ENCODE measurements around the gene GABARAP. TPM values are rescaled to one million over a fixed set of nuclear protein-coding genes. Genes with fewer than 3 reads are reported as not detected.

The GABARAP gene
- total and polyA plus RNA-seq, 2 of the 4 experiments (the other 2 are of a cell fraction), result 77.8 to 780 TPM

- peaks cover 9% of the 10 kb centered on the region; the same call in 1 of the 2 replicates for H4K20me1 ChIP-seq (ENCODE audit: insufficient read depth, low read length)
- peaks cover 10% of the 10 kb centered on the region for H3K9me1 ChIP-seq (ENCODE audit: insufficient read depth, low read length)
- no TSS peak for BruUV-seq (replicated peaks)
- H4K91ac ChIP-seq (ENCODE audit: insufficient read depth, low read depth, low read length), result no peak overlapping the region
- no CpG with 5 or more reads among the region's 4 CpGs for WGBS, 2 experiments (ENCODE audit: extremely low coverage in 2 of 2, insufficient read length in 1 of 2)
- DNase-seq (no peak), ATAC-seq (ENCODE audit: low read depth) (no peak)
- POLR2A ChIA-PET (ENCODE audit: unreplicated experiment), result interaction anchor here (0.6 kb wide), 2 partner anchors 10 to 19 kb away, joined by 3 to 6 read pairs; no protein-coding TSS in a partner anchor
- H4K8ac ChIP-seq (ENCODE audit: low read depth in 2 of 2, low read length in 2 of 2), result no peak overlapping the region
- H2BK5ac ChIP-seq (ENCODE audit: low read depth, low read length, poor library complexity, severe bottlenecking), result no peak overlapping the region
- H3K27me3 ChIP-seq (ENCODE audit: control insufficient read depth, insufficient read depth, low read length), result no peaks in the 10 kb centered on the region
- TF ChIP-seq MAZ (IDR thresholded peaks at IDR 0.05; ENCODE audit: borderline replicate concordance, low read depth, low read length), result no peak
- TF ChIP-seq MAFK (IDR thresholded peaks at IDR 0.05; ENCODE audit: low read depth, low read length), result no peak
- no peak for TF ChIP-seq RFX5 (IDR thresholded peaks at IDR 0.05; ENCODE audit: low read depth, low read length)
- no peak for TF ChIP-seq SMC3 (IDR thresholded peaks at IDR 0.05; ENCODE audit: low read depth, low read length)
- TF ChIP-seq CEBPB (IDR thresholded peaks at IDR 0.05; ENCODE audit: low read depth, low read length), result no peak
- H3K4me3 ChIP-seq (ENCODE audit: insufficient read depth, low read depth, low read length), result no peak overlapping the region
- intact Hi-C loops (cut with micrococcal nuclease), result no loop called here
- H2BK20ac ChIP-seq (ENCODE audit: low read depth, low read length), result no peak overlapping the region
- H3K23ac ChIP-seq (ENCODE audit: low read depth, low read length), result peak overlapping the region; percentile 68
- H2AFZ ChIP-seq (replicated peaks; ENCODE audit: low read length, poor library complexity), result no peak overlapping the region
- no peak overlapping the region for H3K14ac ChIP-seq (replicated peaks; ENCODE audit: low read depth, low read length)
- no peak overlapping the region for H3K56ac ChIP-seq (ENCODE audit: extremely low read depth, insufficient read depth, low read length)
- H2AK9ac ChIP-seq (replicated peaks; ENCODE audit: low read depth, low read length, poor library complexity), result no peak overlapping the region
- no peak overlapping the region for H3K18ac ChIP-seq (ENCODE audit: low read depth, low read length)
- in situ Hi-C loops (cut with MboI; ENCODE audit: low sequenced_read_pairs), result loop anchor here (25.0 kb wide), 1 partner anchor 914 kb away; the partner anchor contains the start of genes PER1 and VAMP2
- H2BK120ac ChIP-seq (ENCODE audit: low read depth, low read length), result no peak overlapping the region
- no peaks in the 10 kb centered on the region for H3K9me3 ChIP-seq (ENCODE audit: control insufficient read depth, insufficient read depth, low read length)
- 0 out of 2 replicates have a peak overlapping the region, but pooled peaks have one; percentile 18 for H2AK5ac ChIP-seq (ENCODE audit: low read depth, low read length)
- dilution Hi-C loops (cut with HindIII; ENCODE audit: low sequenced_read_pairs, unreplicated experiment), result no loop called here
- peaks cover 8% of the 10 kb centered on the region for H3K4me1 ChIP-seq (ENCODE audit: control insufficient read depth, insufficient read depth, low read length)
- H3K27ac ChIP-seq (ENCODE audit: insufficient read depth, low read length), result no peak overlapping the region
- H3K4ac ChIP-seq (ENCODE audit: low read depth, low read length), result no peak overlapping the region
- CTCF ChIA-PET, result no interaction called here
- no peak overlapping the region for H2BK15ac ChIP-seq (ENCODE audit: low read depth, low read length)
- peaks cover 5 to 46% of the 10 kb centered on the region in 2 experiments; a peak in 3 of 4 replicates for H3K79me1 ChIP-seq (ENCODE audit: low read depth in 1 of 2, low read length in 2 of 2)
- no peak overlapping the region for H4K5ac ChIP-seq (ENCODE audit: low read depth, low read length)
- H3K4me2 ChIP-seq (ENCODE audit: low read depth, low read length), result no peak overlapping the region
- peaks cover 17% of the 10 kb centered on the region for H3K36me3 ChIP-seq (ENCODE audit: control insufficient read depth, insufficient read depth, low read length)
- no peak overlapping the region for H3K9ac ChIP-seq (ENCODE audit: low read depth, low read length)
These were observed 6.5 kb upstream of the GABARAP start for GRCh38 chr17:7248796-7249195.

All from IMR-90 (cell line).